ENCODE results near the gene PCSK1. TPM values are rescaled to one million over a fixed set of nuclear protein-coding genes. Genes with fewer than 3 reads are reported as not detected.

PCSK1 gene
- total and polyA plus RNA-seq, 2 of the 8 experiments (the other 6 are each of a cell fraction or from before 2014, with no cell fraction given), result 1.3 to 3.2 TPM

DNA sequence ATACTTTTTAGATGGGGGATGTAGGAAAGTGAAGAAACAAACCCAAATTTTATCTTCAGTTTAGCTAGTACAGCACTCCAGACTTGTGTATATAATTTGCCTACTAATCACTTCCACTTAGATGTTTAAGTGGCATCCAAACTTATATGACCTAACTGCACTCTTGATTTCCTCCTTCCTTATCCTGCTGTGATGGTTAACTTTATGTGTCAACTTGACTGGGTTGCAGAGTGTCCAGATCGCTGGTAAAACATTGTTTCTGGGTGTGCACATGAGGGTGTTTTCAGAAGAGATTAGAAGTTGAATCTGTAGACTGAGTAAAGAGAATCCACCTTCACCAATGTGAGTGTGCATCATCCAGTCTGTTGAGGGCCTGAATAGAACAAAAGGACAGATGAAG is 79.8 kb downstream of the PCSK1 start:
- CTCF ChIA-PET (ENCODE audit: partially characterized antibody), result interaction anchor here (0.7 to 1.7 kb wide), 2 partner anchors 9 to 26 kb away, joined by 5 read pairs; no protein-coding TSS in a partner anchor
- Histone ChIP-seq H2BK120ac (replicated peaks; ENCODE audit: low read depth, low read length) (no peak overlapping the region), H3K18ac (ENCODE audit: extremely low read depth, low read length) (no peak overlapping the region), H4K91ac (replicated peaks; ENCODE audit: insufficient read length, low read length) (no peak overlapping the region), H4K5ac (ENCODE audit: insufficient read length, low read depth, low read length) (no peak overlapping the region), H3K23me2 (ENCODE audit: low read depth, low read length) (no peaks in the 10 kb centered on the region; the same call in 1 of the 2 replicates), H2BK5ac (ENCODE audit: low read depth, low read length) (no peak overlapping the region), H4K8ac (ENCODE audit: extremely low read depth, insufficient read depth, low read length) (no peak overlapping the region), H2BK15ac (ENCODE audit: low read length) (no peak overlapping the region), H3K4me2 (ENCODE audit: insufficient read depth in 1 of 2, low read depth in 2 of 2, low read length in 2 of 2) (no peak overlapping the region), H3K79me2 (ENCODE audit: control insufficient read depth in 1 of 2, insufficient read depth in 2 of 2, low read length in 2 of 2) (no peaks in the 10 kb centered on the region), H3K4me3 (ENCODE audit: extremely low read depth in 1 of 4, insufficient read depth in 2 of 4, low read depth in 3 of 4, low read length in 4 of 4) (no peak overlapping the region), H3K27ac (ENCODE audit: low read depth, low read length) (no peak overlapping the region), H3K9me3 (ENCODE audit: insufficient read depth in 2 of 2, low read depth in 1 of 2, low read length in 1 of 2) (no peaks in the 10 kb centered on the region), H3K4ac (replicated peaks; ENCODE audit: insufficient read length, low read depth, low read length) (no peak overlapping the region), H4K20me1 (replicated peaks in 1 of 2; ENCODE audit: control insufficient read depth in 1 of 2, insufficient read depth in 2 of 2, low read length in 2 of 2) (no peaks in the 10 kb centered on the region), H2AFZ (ENCODE audit: low read length) (no peak overlapping the region), H3K14ac (ENCODE audit: insufficient read length) (no peak overlapping the region), H3K56ac (replicated peaks; ENCODE audit: insufficient read length, low read depth, low read length) (no peak overlapping the region), H2BK12ac (ENCODE audit: low read depth, low read length) (no peak overlapping the region), H3K9ac (replicated peaks in 1 of 4; ENCODE audit: extremely low read depth in 1 of 4, low read depth in 3 of 4, low read length in 3 of 4) (no peak overlapping the region), H3K23ac (ENCODE audit: insufficient read length) (no peak overlapping the region), H3K4me1 (replicated peaks in 1 of 4; ENCODE audit: control insufficient read depth in 3 of 4, insufficient read depth in 4 of 4, low read length in 3 of 4) (no peaks in the 10 kb centered on the region), H3K36me3 (ENCODE audit: control insufficient read depth in 2 of 4, insufficient read depth in 4 of 4, low read length in 3 of 4) (no peaks in the 10 kb centered on the region), H3K79me1 (ENCODE audit: low read depth, low read length) (no peaks in the 10 kb centered on the region), H3K27me3 (replicated peaks in 1 of 4; ENCODE audit: control insufficient read depth in 3 of 4, extremely low read depth in 1 of 4, insufficient read depth in 3 of 4, low read length in 3 of 4) (no peaks in the 10 kb centered on the region), H2BK20ac (ENCODE audit: low read length) (no peak overlapping the region), H2AK5ac (ENCODE audit: low read depth, low read length) (no peak overlapping the region)
- WGBS, 2 experiments (ENCODE audit: extremely low coverage in 1 of 2, insufficient coverage in 1 of 2, insufficient read length in 1 of 2, insufficient replicate concordance in 2 of 2, low coverage in 1 of 2, low lambda C conversion rate in 2 of 2, missing lambda C conversion rate in 1 of 2), result 90% methylated on average over 1 of the region's 1 CpG; no CpG with 5 or more reads in 1 of the 2 experiments
- FAIRE-seq, result no peak
- POLR2A ChIA-PET (ENCODE audit: partially characterized antibody), result no interaction called here
- no peak for TF ChIP-seq SP4 (IDR thresholded peaks at IDR 0.05; ENCODE audit: low read length)
- TF ChIP-seq RFX5 (IDR thresholded peaks at IDR 0.05; ENCODE audit: borderline replicate concordance, low read depth, low read length), result no peak
- TF ChIP-seq, protein P1, sequence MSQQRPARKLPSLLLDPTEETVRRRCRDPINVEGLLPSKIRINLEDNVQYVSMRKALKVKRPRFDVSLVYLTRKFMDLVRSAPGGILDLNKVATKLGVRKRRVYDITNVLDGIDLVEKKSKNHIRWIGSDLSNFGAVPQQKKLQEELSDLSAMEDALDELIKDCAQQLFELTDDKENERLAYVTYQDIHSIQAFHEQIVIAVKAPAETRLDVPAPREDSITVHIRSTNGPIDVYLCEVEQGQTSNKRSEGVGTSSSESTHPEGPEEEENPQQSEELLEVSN (IDR thresholded peaks at IDR 0.05), result no peak
- no peak for TF ChIP-seq NRF1 (IDR thresholded peaks at IDR 0.05; ENCODE audit: low read depth, low read length)
- no peak for TF ChIP-seq BRCA1 (IDR thresholded peaks at IDR 0.05; ENCODE audit: low read depth, low read length)
- no peak for TF ChIP-seq POLR2A (IDR thresholded peaks at IDR 0.05; ENCODE audit: control extremely low read depth in 1 of 2, low read depth in 2 of 2, low read length in 2 of 2)
- TF ChIP-seq GABPA (IDR thresholded peaks at IDR 0.05; ENCODE audit: borderline replicate concordance, insufficient read depth, low read length), result no peak
- TF ChIP-seq RBBP5 (IDR thresholded peaks at IDR 0.05; ENCODE audit: borderline replicate concordance, low read depth, low read length), result no peak
- no peak for TF ChIP-seq CBX8 (IDR thresholded peaks at IDR 0.05; ENCODE audit: borderline replicate concordance, low read depth, low read length)
- no peak for TF ChIP-seq SIRT6 (IDR thresholded peaks at IDR 0.05; ENCODE audit: low read length)
- TF ChIP-seq JUND (IDR thresholded peaks at IDR 0.05; ENCODE audit: low read length), result no peak
- DNase-seq (ENCODE audit: low read depth in 1 of 2, low spot score in 2 of 2), result no peak

All from H1 (cell line).